ENCODE data around the gene BCORL1.

Gene BCORL1

DNA sequence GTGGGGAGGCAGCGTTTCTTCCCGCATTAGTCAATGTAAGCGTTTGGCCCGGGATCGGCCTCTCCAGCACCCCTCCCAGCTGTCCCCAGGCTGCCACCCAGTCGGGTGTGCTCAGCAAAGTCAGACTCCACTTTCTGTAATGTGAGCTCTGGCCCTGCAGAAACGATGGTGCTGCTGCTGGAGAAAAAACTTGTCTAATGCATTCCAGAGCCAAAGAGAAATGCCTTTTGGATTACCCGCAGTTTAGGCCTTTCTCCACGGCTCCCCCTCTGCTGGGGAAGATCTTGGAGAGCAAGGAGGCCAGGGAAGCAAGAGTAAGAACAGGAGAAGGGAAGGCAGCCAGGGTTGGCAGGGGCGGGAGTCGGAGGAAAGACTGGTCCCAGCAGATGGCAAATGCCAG, 72.7 kb downstream of the BCORL1 start:
- no peak overlapping the region for H3K27ac ChIP-seq (replicated peaks)
- no peak for TF ChIP-seq CTCF (IDR thresholded peaks at IDR 0.05; ENCODE audit: insufficient read depth, low read length)
- TF ChIP-seq POLR2AphosphoS5 (IDR thresholded peaks at IDR 0.05; ENCODE audit: low read depth), result no peak
- TF ChIP-seq SPI1 (IDR thresholded peaks at IDR 0.05; ENCODE audit: borderline replicate concordance, low read depth), result no peak
- no peak for TF ChIP-seq GABPA (IDR thresholded peaks at IDR 0.05; ENCODE audit: low read depth)
- no peak for TF ChIP-seq REST (IDR thresholded peaks at IDR 0.05; ENCODE audit: insufficient replicate concordance, low read depth)
- H3K4me3 ChIP-seq (replicated peaks; ENCODE audit: insufficient read depth, low read length), result no peak overlapping the region
- H3K27me3 ChIP-seq (ENCODE audit: insufficient read depth, poor library complexity, severe bottlenecking), result no peaks in the 10 kb centered on the region
- no peak for DNase-seq (ENCODE audit: low read depth in 1 of 2, low spot score in 1 of 2)

DNA sequence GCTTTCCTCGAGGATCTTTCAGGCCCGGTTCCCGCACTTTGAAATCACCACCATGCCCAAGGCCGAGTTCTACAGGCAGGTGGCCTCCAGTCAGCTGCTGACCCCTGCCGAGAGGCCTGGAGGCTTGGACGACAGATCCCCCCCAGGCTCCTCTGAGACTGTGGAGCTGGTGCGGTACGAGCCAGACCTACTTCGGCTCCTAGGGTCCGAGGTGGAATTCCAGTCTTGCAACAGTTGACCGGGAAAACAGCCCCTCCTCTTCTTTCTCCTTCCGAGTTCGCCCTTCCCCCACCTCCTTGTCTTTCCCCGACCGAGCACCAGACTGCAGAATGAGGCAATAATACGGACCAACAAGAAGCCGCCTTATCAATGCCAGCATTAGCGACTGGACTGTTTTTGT, 73.5 kb downstream of the BCORL1 start:
- no peak overlapping the region for H3K27ac ChIP-seq (replicated peaks)
- no peak for TF ChIP-seq REST (IDR thresholded peaks at IDR 0.05; ENCODE audit: insufficient replicate concordance, low read depth)
- no peak for TF ChIP-seq SPI1 (IDR thresholded peaks at IDR 0.05; ENCODE audit: borderline replicate concordance, low read depth)
- TF ChIP-seq GABPA (IDR thresholded peaks at IDR 0.05; ENCODE audit: low read depth), result no peak
- no peak for TF ChIP-seq POLR2AphosphoS5 (IDR thresholded peaks at IDR 0.05; ENCODE audit: low read depth)
- TF ChIP-seq CTCF (IDR thresholded peaks at IDR 0.05; ENCODE audit: insufficient read depth, low read length), result no peak
- no peaks in the 10 kb centered on the region for H3K27me3 ChIP-seq (ENCODE audit: insufficient read depth, poor library complexity, severe bottlenecking)
- DNase-seq (ENCODE audit: low read depth in 1 of 2, low spot score in 1 of 2), result no peak
- H3K4me3 ChIP-seq (replicated peaks; ENCODE audit: insufficient read depth, low read length), result no peak overlapping the region

- TF ChIP-seq REST (IDR thresholded peaks at IDR 0.05; ENCODE audit: insufficient replicate concordance, low read depth) (no peak), CTCF (IDR thresholded peaks at IDR 0.05; ENCODE audit: insufficient read depth, low read length) (no peak), GABPA (IDR thresholded peaks at IDR 0.05; ENCODE audit: low read depth) (no peak), POLR2AphosphoS5 (IDR thresholded peaks at IDR 0.05; ENCODE audit: low read depth) (no peak), SPI1 (IDR thresholded peaks at IDR 0.05; ENCODE audit: borderline replicate concordance, low read depth) (no peak)
- Histone ChIP-seq H3K4me3 (replicated peaks; ENCODE audit: insufficient read depth, low read length) (no peak overlapping the region), H3K27me3 (ENCODE audit: insufficient read depth, poor library complexity, severe bottlenecking) (no peaks in the 10 kb centered on the region), H3K27ac (replicated peaks) (no peak overlapping the region)
- no peak for DNase-seq (ENCODE audit: low read depth in 1 of 2, low spot score in 1 of 2)
Measured at GRCh38 chrX:130057209-130057608, 74.8 kb downstream of the BCORL1 start.
